Thoracic aorta (tissue), 2 donors: Measurements from ENCODE around the gene CDKAL1. TPM values are rescaled to one million over a fixed set of nuclear protein-coding genes. Genes with fewer than 3 reads are reported as not detected.

ENCODE experiments used
- ATAC-seq: fragments of 150-250 bp; one replicate; pipeline ENCODE4 v1.8.0; 2017; ENCODE audit warnings: low read depth; ENCODE audit not compliant: insufficient number of reproducible peaks, low FRiP score
- DNase-seq: peaks from one replicate; pipeline ENCODE4 v3.0.0-alpha.2; 2020; ENCODE audit warnings: low spot score
- H3K27ac ChIP-seq, 2 donors: fragments of 200-600 bp; sonication (generic); 1 replicate in 1 of 2; 2 replicates in 1 of 2; pipeline ENCODE4 v1.5.1; 2016; ENCODE audit warnings: mild to moderate bottlenecking in 2 of 2, moderate library complexity in 2 of 2
- H3K27me3 ChIP-seq: fragments of 200-600 bp; sonication (generic); replicated peaks from 2 replicates; pipeline ENCODE4 v1.6.0; 2016; ENCODE audit warnings: mild to moderate bottlenecking; ENCODE audit not compliant: insufficient read depth
- H3K36me3 ChIP-seq: fragments of 200-600 bp; sonication (generic); one replicate; pipeline ENCODE4 v1.5.1; 2016
- H3K4me1 ChIP-seq, 2 donors: fragments of 200-600 bp; sonication (generic); 1 replicate in 1 of 2; 2 replicates in 1 of 2; pipeline versions ENCODE4 v1.5.1 to v1.6.0; 2016; ENCODE audit warnings: low read depth in 2 of 2, mild to moderate bottlenecking in 1 of 2; ENCODE audit not compliant: control insufficient read depth in 1 of 2
- H3K4me3 ChIP-seq: fragments of 200-600 bp; sonication (generic); 2 replicates; pipeline ENCODE4 v1.5.1; 2016; ENCODE audit warnings: mild to moderate bottlenecking
- H3K9me3 ChIP-seq: fragments of 200-600 bp; sonication (generic); 2 replicates; pipeline ENCODE4 v1.5.1; 2016
- total RNA-seq, 2 donors: library from RNA; depleted of rRNA; stranded (reverse); fragments of >200 nt; gene quantifications; one replicate each; pipeline versions ENCODE4 v1.1.0 to v1.2.3, GENCODE V29; 2016
- TF ChIP-seq, protein P1 (sequence below): fragments of 200-600 bp; sonication (generic); IDR thresholded peaks from one replicate; pipeline ENCODE4 v1.5.1; 2019; ENCODE audit warnings: antibody characterized with exemption

Gene CDKAL1
- total RNA-seq, 2 donors from 2014 or later: 8.5 to 14.6 TPM

- TF ChIP-seq, protein P1, sequence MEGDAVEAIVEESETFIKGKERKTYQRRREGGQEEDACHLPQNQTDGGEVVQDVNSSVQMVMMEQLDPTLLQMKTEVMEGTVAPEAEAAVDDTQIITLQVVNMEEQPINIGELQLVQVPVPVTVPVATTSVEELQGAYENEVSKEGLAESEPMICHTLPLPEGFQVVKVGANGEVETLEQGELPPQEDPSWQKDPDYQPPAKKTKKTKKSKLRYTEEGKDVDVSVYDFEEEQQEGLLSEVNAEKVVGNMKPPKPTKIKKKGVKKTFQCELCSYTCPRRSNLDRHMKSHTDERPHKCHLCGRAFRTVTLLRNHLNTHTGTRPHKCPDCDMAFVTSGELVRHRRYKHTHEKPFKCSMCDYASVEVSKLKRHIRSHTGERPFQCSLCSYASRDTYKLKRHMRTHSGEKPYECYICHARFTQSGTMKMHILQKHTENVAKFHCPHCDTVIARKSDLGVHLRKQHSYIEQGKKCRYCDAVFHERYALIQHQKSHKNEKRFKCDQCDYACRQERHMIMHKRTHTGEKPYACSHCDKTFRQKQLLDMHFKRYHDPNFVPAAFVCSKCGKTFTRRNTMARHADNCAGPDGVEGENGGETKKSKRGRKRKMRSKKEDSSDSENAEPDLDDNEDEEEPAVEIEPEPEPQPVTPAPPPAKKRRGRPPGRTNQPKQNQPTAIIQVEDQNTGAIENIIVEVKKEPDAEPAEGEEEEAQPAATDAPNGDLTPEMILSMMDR: no peak
- ATAC-seq (no peak), DNase-seq (no peak)
- Histone ChIP-seq H3K36me3 (no peaks in the 10 kb centered on the region), H3K27ac (no peak overlapping the region), H3K4me1 (no peaks in the 10 kb centered on the region), H3K9me3 (no peaks in the 10 kb centered on the region), H3K27me3 (no peaks in the 10 kb centered on the region), H3K4me3 (no peak overlapping the region)
These were observed 561.2 kb downstream of the CDKAL1 start for GRCh38 chr6:21095462-21095861.

- TF ChIP-seq, protein P1: no peak
- no peak overlapping the region for H3K27ac ChIP-seq
- H3K9me3 ChIP-seq: no peaks in the 10 kb centered on the region
- DNase-seq (no peak), ATAC-seq (no peak)
- H3K36me3 ChIP-seq: no peaks in the 10 kb centered on the region
- H3K27me3 ChIP-seq: no peaks in the 10 kb centered on the region
- H3K4me1 ChIP-seq: no peaks in the 10 kb centered on the region
- no peak overlapping the region for H3K4me3 ChIP-seq
These were observed 563.9 kb downstream of the CDKAL1 start for GRCh38 chr6:21098134-21098533.

DNA sequence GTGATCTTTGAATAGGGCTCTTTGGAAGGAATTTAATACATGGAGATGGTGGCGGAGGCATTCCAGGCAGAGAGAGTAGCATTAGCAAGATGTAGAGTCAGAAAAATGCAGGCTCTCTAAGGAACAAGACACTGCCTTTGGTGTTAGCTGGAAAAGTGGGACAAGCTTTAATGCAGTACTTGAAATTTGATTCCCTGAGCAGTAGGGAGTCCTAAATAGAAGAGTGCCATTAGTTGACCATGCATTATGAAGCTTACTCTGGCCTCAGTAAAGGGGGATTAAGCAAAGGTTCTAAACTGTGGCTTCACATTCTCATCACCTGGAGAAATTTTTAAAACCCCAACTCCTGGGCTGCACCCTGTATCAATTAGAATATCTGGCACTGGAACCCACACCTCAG, 564.5 kb downstream of the CDKAL1 start:
- DNase-seq: no peak
- Histone ChIP-seq H3K4me1 (no peaks in the 10 kb centered on the region), H3K27ac (no peak overlapping the region), H3K36me3 (no peaks in the 10 kb centered on the region), H3K9me3 (no peaks in the 10 kb centered on the region), H3K4me3 (no peak overlapping the region), H3K27me3 (no peaks in the 10 kb centered on the region)
- TF ChIP-seq, protein P1: no peak
- ATAC-seq: no peak

- no peak overlapping the region for H3K27ac ChIP-seq
- no peaks in the 10 kb centered on the region for H3K9me3 ChIP-seq
- H3K27me3 ChIP-seq: no peaks in the 10 kb centered on the region
- TF ChIP-seq, protein P1: no peak
- no peak for DNase-seq
- no peaks in the 10 kb centered on the region for H3K36me3 ChIP-seq
- no peak overlapping the region for H3K4me3 ChIP-seq
- H3K4me1 ChIP-seq: no peaks in the 10 kb centered on the region
- no peak for ATAC-seq
These were observed 565.4 kb downstream of the CDKAL1 start for GRCh38 chr6:21099338-21100314.

DNA sequence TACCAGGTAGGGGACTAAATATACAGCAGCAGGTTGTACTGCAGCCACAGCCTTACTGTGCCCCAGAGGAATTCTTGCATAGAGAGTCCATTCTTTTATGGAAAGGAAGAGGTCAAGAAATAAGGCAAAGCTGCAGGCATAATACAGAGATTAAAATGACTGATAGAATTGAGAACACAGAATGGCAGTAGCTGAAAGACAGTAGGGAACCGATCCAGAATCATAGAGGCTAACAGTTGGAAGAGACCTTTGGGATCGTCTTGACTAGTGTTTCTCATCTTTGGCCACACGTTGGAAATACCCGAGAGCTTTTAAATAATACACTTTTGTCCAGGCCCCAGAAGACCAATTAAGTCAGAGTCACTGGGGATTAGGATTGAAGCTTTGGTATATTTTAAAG, 566.7 kb downstream of the CDKAL1 start:
- Histone ChIP-seq H3K4me3 (no peak overlapping the region), H3K9me3 (no peaks in the 10 kb centered on the region), H3K27me3 (no peaks in the 10 kb centered on the region), H3K27ac (no peak overlapping the region), H3K4me1 (no peaks in the 10 kb centered on the region), H3K36me3 (no peaks in the 10 kb centered on the region)
- ATAC-seq: no peak
- TF ChIP-seq, protein P1: no peak
- no peak for DNase-seq
